Fibroblast of mammary gland (primary cell): Measurements from ENCODE around the gene FOXN1.
A peak's percentile ranks its signal among the peaks of the same experiment; 100 is the strongest.
"Not testable (repeated sequence)": the region's sequence is repeated elsewhere in the genome, so short reads cannot be mapped to it uniquely, and the experiment has no call there.

ENCODE experiments used
- DNase-seq: peaks from one replicate; pipeline ENCODE4 v3.0.0-alpha.2; 2010; ENCODE audit warnings: low read depth
- H3K4me3 ChIP-seq: 2 replicates; pipeline ENCODE4 v1.5.1; 2011; ENCODE audit warnings: low read depth, mild to moderate bottlenecking, low read length, moderate library complexity; ENCODE audit not compliant: control insufficient read depth
- CTCF ChIP-seq: conservative IDR thresholded peaks from 2 replicates; pipeline ENCODE4 v1.5.1; 2011; ENCODE audit warnings: low read depth, low read length, inconsistent platforms; ENCODE audit not compliant: control insufficient read depth, insufficient read depth

Gene FOXN1

GRCh38 chr17:28574526-28574925 is 68.4 kb downstream of the FOXN1 start:
- DNase-seq = no peak
- no peak for TF ChIP-seq CTCF
- no peak overlapping the region for H3K4me3 ChIP-seq

- no peak for TF ChIP-seq CTCF
- no peak overlapping the region for H3K4me3 ChIP-seq
- no peak for DNase-seq
These were observed 69.1 kb downstream of the FOXN1 start for GRCh38 chr17:28575126-28575795.

DNA sequence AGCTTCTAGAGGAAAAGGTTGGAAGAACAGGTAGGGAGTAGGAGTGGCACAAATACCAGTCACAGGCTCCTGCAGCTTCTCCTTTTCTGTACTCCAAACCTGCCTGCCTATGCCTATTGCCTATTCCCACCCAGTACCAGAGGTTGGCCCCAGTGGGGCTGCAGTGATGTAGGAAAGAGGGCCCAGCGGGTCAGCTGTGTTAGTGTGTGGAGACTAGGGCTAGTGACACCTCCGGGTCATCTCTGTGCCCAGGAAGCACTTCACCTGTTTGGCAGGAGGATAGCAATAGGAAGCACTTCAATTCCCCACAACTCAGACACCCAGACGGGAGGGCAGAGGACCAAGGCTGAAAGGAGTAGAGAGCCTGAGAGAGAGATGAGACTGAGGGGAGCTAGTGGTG is 69.9 kb downstream of the FOXN1 start:
- not testable (repeated sequence) for DNase-seq, H3K4me3 ChIP-seq

DNA sequence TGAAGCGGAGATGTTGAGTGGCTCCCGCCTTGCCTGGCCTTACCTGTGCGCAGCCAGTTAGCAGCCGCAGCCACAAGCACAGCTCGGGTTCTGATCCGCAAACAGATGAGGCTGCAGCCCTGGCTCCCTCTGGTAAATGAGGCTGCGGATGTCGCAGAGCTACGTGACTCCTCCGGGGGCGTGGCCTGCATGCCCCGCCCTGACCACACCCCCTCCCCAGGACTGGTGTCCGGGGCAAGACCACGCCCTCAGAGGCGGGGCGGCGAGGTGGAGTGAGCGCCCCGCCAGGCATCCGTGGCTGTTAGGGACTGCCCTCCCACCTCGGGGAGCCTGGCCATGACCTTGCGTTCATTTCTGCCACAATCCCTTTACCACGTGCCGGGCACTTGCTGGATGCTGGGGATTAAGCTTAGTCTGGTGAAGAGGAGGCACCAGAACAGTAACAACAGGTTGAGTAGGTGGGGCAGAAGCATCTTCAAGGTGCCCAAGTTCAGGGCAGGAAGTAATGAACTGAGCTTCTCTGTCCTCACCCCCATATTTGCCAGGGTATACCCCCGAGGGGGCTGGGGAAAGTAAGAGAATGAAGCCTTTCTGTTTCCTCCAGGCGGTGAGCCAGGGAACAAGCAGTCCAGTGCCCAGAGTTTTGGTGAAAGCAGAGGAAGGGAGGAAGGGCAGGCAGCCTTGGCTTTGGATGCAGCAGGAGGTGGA is 70.8 kb downstream of the FOXN1 start, which contains the start of gene ALDOC:
Gene ALDOC, minus strand, starts transcription at position 138 of the 708 bp plus-strand sequence. CDS start 1,363 bp downstream, outside the sequence.
- peak; percentile 90 for DNase-seq

DNA sequence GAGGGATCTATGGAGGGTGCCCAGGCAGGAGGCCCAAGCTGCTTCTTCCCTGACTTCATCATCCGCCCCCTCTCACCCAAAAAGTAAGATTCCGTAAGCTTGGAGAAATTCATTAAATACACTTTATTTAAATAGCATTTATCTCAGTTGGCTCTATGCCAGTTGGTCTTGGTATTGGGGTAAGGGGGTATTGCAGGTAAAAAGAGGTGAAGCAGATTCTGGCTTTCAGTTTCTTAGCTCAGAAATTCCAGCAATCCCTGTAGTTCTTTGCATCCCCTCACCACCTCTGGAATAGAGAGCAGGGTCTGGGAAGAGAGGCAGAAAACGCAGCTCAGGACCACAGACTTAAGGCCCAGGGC is 71.3 kb downstream of the FOXN1 start:
- H3K4me3 ChIP-seq = no peak overlapping the region
- DNase-seq = no peak
- TF ChIP-seq CTCF = no peak

More for the DNA sequence above, 70.8 kb downstream of the FOXN1 start, which contains the start of gene ALDOC:
- peak within 1 kb of the TSS; percentile 7 for H3K4me3 ChIP-seq
- TF ChIP-seq CTCF = no peak

GRCh38 chr17:28578246-28579195 is 72.4 kb downstream of the FOXN1 start:
- TF ChIP-seq CTCF = no peak
- no peak overlapping the region for H3K4me3 ChIP-seq
- no peak for DNase-seq
